H1 (cell line): Measurements from ENCODE around the gene UIMC1.
"Not testable (repeated sequence)": the region's sequence is repeated elsewhere in the genome, so short reads cannot be mapped to it uniquely, and the experiment has no call there.

Experiments used
- CEBPB ChIP-seq: IDR thresholded peaks from 2 replicates; pipeline ENCODE4 v1.6.1; 2012; ENCODE audit warnings: low read depth, low read length
- POLR2A ChIP-seq, 2 experiments: IDR thresholded peaks; 1 replicate in 1 of 2; 2 replicates in 1 of 2; pipeline ENCODE4 v1.6.1; 2011; ENCODE audit warnings: low read depth in 2 of 2, low read length in 2 of 2, mild to moderate bottlenecking in 2 of 2; ENCODE audit errors: control extremely low read depth in 1 of 2
- RAD21 ChIP-seq, 2 experiments: IDR thresholded peaks in 1 of 2; conservative IDR thresholded peaks in 1 of 2; 2 replicates each; pipeline ENCODE4 v1.6.1; 2011; ENCODE audit warnings: low read depth in 2 of 2, low read length in 2 of 2, improper control_type of control experiment in 1 of 2, inconsistent platforms in 1 of 2, mild to moderate bottlenecking in 1 of 2, moderate library complexity in 1 of 2
- TF ChIP-seq, protein P1 (sequence below), 3 experiments: IDR thresholded peaks; 1 replicate in 2 of 3; 2 replicates in 1 of 3; pipeline versions ENCODE4 v1.5.1 to v1.6.1; 2011; ENCODE audit warnings: low read length in 3 of 3, mild to moderate bottlenecking in 3 of 3, inconsistent platforms in 2 of 3, low read depth in 1 of 3, moderate library complexity in 1 of 3; ENCODE audit not compliant: insufficient read depth in 1 of 3; ENCODE audit errors: control extremely low read depth in 1 of 3

GRCh38 chr5:176993081-176993480 is 13.5 kb downstream of the UIMC1 start:
- not testable (repeated sequence) for TF ChIP-seq POLR2A (IDR thresholded peaks at IDR 0.05; ENCODE audit: control extremely low read depth in 1 of 2, low read depth in 2 of 2, low read length in 2 of 2); RAD21 (IDR thresholded peaks at IDR 0.05 in 1 of 2, conservative IDR thresholded peaks at IDR 0.05 in 1 of 2; ENCODE audit: low read depth in 2 of 2, low read length in 2 of 2); CEBPB
- TF ChIP-seq, protein P1, sequence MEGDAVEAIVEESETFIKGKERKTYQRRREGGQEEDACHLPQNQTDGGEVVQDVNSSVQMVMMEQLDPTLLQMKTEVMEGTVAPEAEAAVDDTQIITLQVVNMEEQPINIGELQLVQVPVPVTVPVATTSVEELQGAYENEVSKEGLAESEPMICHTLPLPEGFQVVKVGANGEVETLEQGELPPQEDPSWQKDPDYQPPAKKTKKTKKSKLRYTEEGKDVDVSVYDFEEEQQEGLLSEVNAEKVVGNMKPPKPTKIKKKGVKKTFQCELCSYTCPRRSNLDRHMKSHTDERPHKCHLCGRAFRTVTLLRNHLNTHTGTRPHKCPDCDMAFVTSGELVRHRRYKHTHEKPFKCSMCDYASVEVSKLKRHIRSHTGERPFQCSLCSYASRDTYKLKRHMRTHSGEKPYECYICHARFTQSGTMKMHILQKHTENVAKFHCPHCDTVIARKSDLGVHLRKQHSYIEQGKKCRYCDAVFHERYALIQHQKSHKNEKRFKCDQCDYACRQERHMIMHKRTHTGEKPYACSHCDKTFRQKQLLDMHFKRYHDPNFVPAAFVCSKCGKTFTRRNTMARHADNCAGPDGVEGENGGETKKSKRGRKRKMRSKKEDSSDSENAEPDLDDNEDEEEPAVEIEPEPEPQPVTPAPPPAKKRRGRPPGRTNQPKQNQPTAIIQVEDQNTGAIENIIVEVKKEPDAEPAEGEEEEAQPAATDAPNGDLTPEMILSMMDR (IDR thresholded peaks at IDR 0.05; ENCODE audit: control extremely low read depth in 1 of 3, insufficient read depth in 1 of 3, low read depth in 1 of 3, low read length in 3 of 3) = not testable (repeated sequence)
